ENCODE data around the gene ST6GALNAC3.

- TF ChIP-seq GATA2 (IDR thresholded peaks at IDR 0.05; ENCODE audit: low read depth, low read length): no peak
- no peak for TF ChIP-seq GATA3 (IDR thresholded peaks at IDR 0.05; ENCODE audit: low read depth, low read length)
Measured at GRCh38 chr1:76240316-76240715, 165.8 kb downstream of the ST6GALNAC3 start.
